IPS DF 6.9 (cell line): ENCODE measurements around the gene SOST.
"Not testable (repeated sequence)": the region's sequence is repeated elsewhere in the genome, so short reads cannot be mapped to it uniquely, and the experiment has no call there.

Experiments
- DNase-seq: peaks from one replicate; pipeline ENCODE4 v3.0.0-alpha.2; 2013; ENCODE audit warnings: low read depth, low spot score
- H3K27ac ChIP-seq: one replicate; pipeline ENCODE4 v1.5.1; 2013; ENCODE audit warnings: low read length, control low read depth
- H3K27me3 ChIP-seq: 2 replicates; pipeline ENCODE4 v1.6.1; 2013; ENCODE audit warnings: mild to moderate bottlenecking, low read length; ENCODE audit not compliant: control insufficient read depth, insufficient read depth
- H3K36me3 ChIP-seq: 2 replicates; pipeline ENCODE4 v1.6.1; 2013; ENCODE audit warnings: low read length; ENCODE audit not compliant: control insufficient read depth, insufficient read depth
- H3K4me1 ChIP-seq: 2 replicates; pipeline ENCODE4 v1.6.1; 2013; ENCODE audit warnings: low read length; ENCODE audit not compliant: control insufficient read depth, insufficient read depth
- H3K4me3 ChIP-seq: 2 replicates; pipeline ENCODE4 v1.5.1; 2013; ENCODE audit warnings: mild to moderate bottlenecking, low read length
- H3K9me3 ChIP-seq: 2 replicates; pipeline ENCODE4 v1.6.1; 2013; ENCODE audit warnings: low read length, inconsistent platforms; ENCODE audit not compliant: control insufficient read depth, insufficient read depth
- WGBS: extraction: QIAGEN DNeasy Blood & Tissue Kit; methylation state at CpG from one replicate; pipeline ENCODE4 v1.1.7; 2013; ENCODE audit warnings: mixed read lengths, missing lambda C conversion rate; ENCODE audit not compliant: insufficient read length, insufficient coverage; 5-methylcytosine and 5-hydroxymethylcytosine counted together

Gene SOST

GRCh38 chr17:43758497-43759174 lies at the start of gene SOST:
Gene SOST (minus strand): TSS chr17:43758791. CDS start chr17:43758741, 50 bp downstream.
- Histone ChIP-seq H3K27me3 (peaks cover 3% of the 10 kb centered on the region; the same call in 1 of the 2 replicates), H3K4me3 (no peak within 1 kb of the TSS), H3K27ac (no peak within 1 kb of the TSS), H3K36me3 (no peaks in the 10 kb centered on the region), H3K4me1 (peaks cover 9% of the 10 kb centered on the region), H3K9me3 (no peaks in the 10 kb centered on the region)
- WGBS, result no CpG with 5 or more reads among the region's 24 CpGs
- DNase-seq, result no peak

DNA sequence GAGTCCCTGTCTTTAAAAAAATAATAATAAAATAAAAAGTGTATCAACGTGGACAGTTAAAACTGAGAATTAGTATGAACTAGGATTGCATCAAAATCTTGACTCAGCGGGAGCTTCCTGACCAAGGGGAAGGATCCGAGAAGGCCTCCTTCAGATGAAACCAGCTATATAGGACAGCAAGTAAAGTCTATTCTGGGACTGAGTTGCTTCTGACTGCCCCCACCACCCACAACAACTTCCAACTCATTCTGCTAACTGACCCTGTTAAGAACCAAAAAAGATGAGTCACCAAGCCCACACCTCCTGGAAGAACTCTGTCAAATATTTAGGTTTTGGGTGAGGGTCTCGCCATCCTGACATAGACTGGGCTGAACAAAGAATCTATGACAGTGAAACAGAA lies 49.5 kb upstream of the SOST start:
- Histone ChIP-seq H3K27me3 (no peaks in the 10 kb centered on the region), H3K4me3 (no peak overlapping the region), H3K4me1 (peaks cover 8% of the 10 kb centered on the region), H3K27ac (no peak overlapping the region), H3K36me3 (no peaks in the 10 kb centered on the region; the same call in 1 of the 2 replicates), H3K9me3 (no peaks in the 10 kb centered on the region)
- DNase-seq, result no peak
- no CpG with 5 or more reads among the region's 4 CpGs for WGBS

- Histone ChIP-seq H3K9me3 (no peaks in the 10 kb centered on the region), H3K27me3 (no peaks in the 10 kb centered on the region), H3K4me3 (no peak overlapping the region), H3K27ac (no peak overlapping the region), H3K36me3 (no peaks in the 10 kb centered on the region), H3K4me1 (peaks cover 8% of the 10 kb centered on the region)
- DNase-seq, result no peak
Observed at GRCh38 chr17:43805117-43805516, 46.5 kb upstream of the SOST start.

- no peak for DNase-seq
- no CpG with 5 or more reads among the region's 4 CpGs for WGBS
- Histone ChIP-seq H3K36me3 (no peaks in the 10 kb centered on the region), H3K27ac (no peak overlapping the region), H3K4me1 (peaks cover 8% of the 10 kb centered on the region), H3K27me3 (no peaks in the 10 kb centered on the region), H3K4me3 (no peak overlapping the region), H3K9me3 (no peaks in the 10 kb centered on the region)
Observed at GRCh38 chr17:43803758-43804157, 45.2 kb upstream of the SOST start.

DNA sequence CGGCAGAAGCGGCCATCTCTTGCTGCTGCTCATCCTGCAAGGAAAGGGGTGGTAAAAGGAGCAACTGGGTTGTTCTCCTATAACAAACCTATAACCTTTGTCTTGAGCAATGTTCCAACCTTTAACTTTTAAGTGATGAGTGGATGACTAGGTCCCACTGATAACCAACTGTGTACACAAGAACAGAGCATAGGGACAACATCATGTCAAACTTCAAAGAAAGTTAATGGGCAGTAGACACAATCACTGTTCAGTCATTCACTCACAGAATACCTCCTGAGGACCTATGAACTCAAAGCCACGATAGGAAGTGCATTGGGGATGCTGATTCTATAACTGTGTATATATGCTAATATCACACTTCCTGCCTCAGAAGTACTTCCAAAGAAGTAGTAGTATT lies 43.3 kb upstream of the SOST start:
- no peak overlapping the region for H3K27ac ChIP-seq

DNA sequence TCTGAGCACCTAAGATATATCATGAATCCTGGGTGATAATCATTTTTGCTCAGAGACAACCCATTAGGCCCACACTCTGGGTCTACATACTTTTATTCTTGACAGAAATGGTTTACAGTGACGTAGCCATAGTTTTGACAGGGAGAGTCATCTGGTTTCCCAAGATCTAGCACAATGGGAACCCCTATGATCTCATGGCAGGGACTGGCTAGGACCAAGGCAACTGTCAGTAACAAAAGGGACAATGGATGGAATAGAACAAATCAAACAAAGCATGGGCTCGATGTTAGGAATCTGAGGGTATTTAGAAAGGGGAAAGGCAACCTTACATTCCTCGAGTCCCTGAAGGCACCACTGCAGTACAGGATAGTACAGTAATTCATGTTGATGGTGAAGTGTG lies 42.1 kb upstream of the SOST start:
- H3K27me3 ChIP-seq, result no peaks in the 10 kb centered on the region
- no CpG with 5 or more reads among the region's 3 CpGs for WGBS
- no peak overlapping the region for H3K27ac ChIP-seq
- no peak for DNase-seq
- H3K9me3 ChIP-seq, result no peaks in the 10 kb centered on the region
- no peaks in the 10 kb centered on the region for H3K36me3 ChIP-seq
- H3K4me3 ChIP-seq, result no peak overlapping the region
- H3K4me1 ChIP-seq, result peaks cover 8% of the 10 kb centered on the region

More for the DNA sequence above, 43.3 kb upstream of the SOST start:
- Histone ChIP-seq H3K4me3 (no peak overlapping the region), H3K9me3 (no peaks in the 10 kb centered on the region), H3K4me1 (peaks cover 8% of the 10 kb centered on the region), H3K36me3 (no peaks in the 10 kb centered on the region), H3K27me3 (no peaks in the 10 kb centered on the region)
- no CpG with 5 or more reads among the region's 3 CpGs for WGBS
- no peak for DNase-seq

- Histone ChIP-seq H3K36me3 (no peaks in the 10 kb centered on the region), H3K9me3 (no peaks in the 10 kb centered on the region), H3K4me3 (no peak overlapping the region), H3K4me1 (peaks cover 6% of the 10 kb centered on the region), H3K27me3 (no peaks in the 10 kb centered on the region), H3K27ac (no peak overlapping the region)
- no peak for DNase-seq
- WGBS, result no CpG with 5 or more reads among the region's 2 CpGs
Observed at GRCh38 chr17:43799047-43799446, 40.5 kb upstream of the SOST start.

GRCh38 chr17:43798024-43798423 lies 39.4 kb upstream of the SOST start:
- H3K9me3 ChIP-seq, H3K27ac ChIP-seq, H3K4me3 ChIP-seq, H3K27me3 ChIP-seq, H3K36me3 ChIP-seq, H3K4me1 ChIP-seq, DNase-seq: not testable (repeated sequence)
- no CpG with 5 or more reads among the region's 9 CpGs for WGBS

- H3K4me3 ChIP-seq, H3K36me3 ChIP-seq, H3K27ac ChIP-seq, DNase-seq, H3K4me1 ChIP-seq, H3K27me3 ChIP-seq, H3K9me3 ChIP-seq: not testable (repeated sequence)
- WGBS, result no CpG with 5 or more reads among the region's 4 CpGs
Observed at GRCh38 chr17:43792668-43793067, 34.1 kb upstream of the SOST start.

- Histone ChIP-seq H3K4me3 (no peak overlapping the region), H3K36me3 (no peaks in the 10 kb centered on the region), H3K27me3 (no peaks in the 10 kb centered on the region), H3K4me1 (no peaks in the 10 kb centered on the region; the same call in 1 of the 2 replicates), H3K27ac (no peak overlapping the region), H3K9me3 (no peaks in the 10 kb centered on the region)
- DNase-seq, result no peak
- no CpG with 5 or more reads among the region's 3 CpGs for WGBS
Observed at GRCh38 chr17:43791589-43791988, 33.0 kb upstream of the SOST start.

- Histone ChIP-seq H3K36me3 (no peaks in the 10 kb centered on the region), H3K4me1 (no peaks in the 10 kb centered on the region; the same call in 1 of the 2 replicates), H3K9me3 (no peaks in the 10 kb centered on the region), H3K27me3 (no peaks in the 10 kb centered on the region), H3K27ac (no peak overlapping the region), H3K4me3 (no peak overlapping the region)
- DNase-seq, result no peak
- WGBS, result no CpG with 5 or more reads among the region's 14 CpGs
Observed at GRCh38 chr17:43790311-43790940, 31.8 kb upstream of the SOST start.
